Hematopoietic multipotent progenitor cell treated with erythropoietin and hydrocortisone succinate and interleukin-3 and kit ligand, for 17 days (in vitro differentiated cells): ENCODE measurements around the gene NEK10.

Experiments used
- DNase-seq: peaks from one replicate; pipeline ENCODE4 v3.0.0-alpha.2; 2015; ENCODE audit warnings: low spot score

NEK10 gene

DNA sequence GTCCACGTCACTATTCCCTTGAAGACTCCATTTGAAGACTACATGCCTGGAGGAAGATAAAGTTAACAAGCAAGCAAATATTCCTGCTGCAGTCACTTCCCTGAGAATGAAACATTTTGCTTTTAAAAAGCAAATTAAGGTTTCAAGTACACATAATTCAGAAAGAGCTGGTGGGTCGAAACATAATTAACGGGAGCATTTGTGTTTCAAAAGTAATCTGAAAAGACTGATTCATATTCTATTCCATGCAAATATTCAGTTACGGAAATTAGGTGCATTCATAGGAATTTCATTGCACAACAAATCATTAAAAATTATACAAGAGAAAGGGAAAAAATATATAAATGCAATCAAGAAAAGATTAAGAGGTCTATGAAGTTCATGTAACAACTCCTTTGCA, 260.9 kb downstream of the NEK10 start:
- no peak for DNase-seq

DNA sequence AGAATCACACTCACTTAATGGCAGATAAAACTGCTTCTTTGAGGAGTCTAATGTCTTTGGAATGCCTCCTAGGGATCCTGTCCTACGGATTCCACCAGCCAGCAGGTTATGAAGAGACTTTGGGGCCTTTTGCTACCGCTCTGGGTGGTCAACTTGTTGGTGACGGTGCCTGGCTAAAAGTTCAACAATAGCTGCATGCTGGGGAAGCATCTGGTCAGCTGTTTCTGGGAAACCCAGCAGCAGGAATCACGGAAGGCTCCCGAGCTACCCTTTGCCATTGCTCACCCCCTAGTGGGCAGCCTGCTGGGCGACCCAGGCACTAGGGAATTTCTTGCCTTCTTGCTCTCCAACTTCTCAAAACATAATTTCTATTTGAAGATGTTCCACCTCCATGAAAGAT, 263.3 kb downstream of the NEK10 start:
- DNase-seq: no peak

GRCh38 chr3:27097182-27097581, 272.0 kb downstream of the NEK10 start:
- no peak for DNase-seq

DNA sequence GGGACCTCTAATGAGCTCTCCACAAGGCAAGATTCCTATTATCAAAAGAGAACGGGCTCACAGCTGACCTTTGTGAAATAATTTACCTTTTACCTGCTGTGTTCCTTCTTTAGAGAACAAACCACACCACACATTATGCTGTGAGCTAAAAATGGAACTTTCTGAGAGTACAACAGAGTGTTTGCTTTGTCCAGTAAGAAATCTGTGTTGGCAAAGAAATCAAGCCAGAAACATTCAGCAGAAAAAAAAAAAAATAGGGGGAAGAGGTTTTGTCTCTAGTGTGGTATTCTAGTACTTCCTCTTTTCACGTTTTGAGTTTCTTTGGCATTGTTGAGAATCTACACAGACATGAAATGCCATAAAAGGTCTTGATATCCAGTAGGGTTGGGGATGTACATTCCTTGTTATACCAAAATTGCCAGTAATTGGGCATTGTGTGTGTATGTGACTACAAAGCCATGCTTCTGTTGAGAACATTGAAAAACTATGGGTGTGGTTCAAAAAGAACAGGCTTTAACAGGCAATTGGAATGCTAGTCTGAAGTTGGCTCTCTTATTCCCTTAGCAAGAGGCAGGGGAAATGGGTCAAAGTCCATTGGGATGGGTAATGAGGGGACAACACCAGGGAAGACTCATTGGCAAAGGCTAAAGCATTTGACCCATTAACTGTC, 273.5 kb downstream of the NEK10 start:
- no peak for DNase-seq

DNA sequence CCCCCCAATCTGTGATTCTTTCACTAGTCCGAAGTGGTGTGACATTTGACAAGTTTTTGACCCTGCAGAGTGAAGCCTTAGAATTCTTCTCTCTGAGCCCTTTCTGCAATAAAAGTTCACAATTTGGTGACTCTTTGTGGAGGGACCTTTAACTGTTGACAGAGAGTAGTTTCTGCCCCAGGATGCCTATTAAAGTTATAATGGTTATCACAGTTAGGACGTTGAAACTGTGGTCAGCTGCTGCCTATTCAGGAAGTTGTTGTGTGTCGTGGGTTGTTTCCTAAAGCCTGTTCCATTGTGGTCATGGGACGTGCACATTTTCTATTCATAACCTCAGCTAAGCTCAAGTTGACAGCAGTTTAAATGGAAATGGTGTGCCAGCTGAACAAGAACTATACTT, 274.5 kb downstream of the NEK10 start:
- DNase-seq: no peak

DNA sequence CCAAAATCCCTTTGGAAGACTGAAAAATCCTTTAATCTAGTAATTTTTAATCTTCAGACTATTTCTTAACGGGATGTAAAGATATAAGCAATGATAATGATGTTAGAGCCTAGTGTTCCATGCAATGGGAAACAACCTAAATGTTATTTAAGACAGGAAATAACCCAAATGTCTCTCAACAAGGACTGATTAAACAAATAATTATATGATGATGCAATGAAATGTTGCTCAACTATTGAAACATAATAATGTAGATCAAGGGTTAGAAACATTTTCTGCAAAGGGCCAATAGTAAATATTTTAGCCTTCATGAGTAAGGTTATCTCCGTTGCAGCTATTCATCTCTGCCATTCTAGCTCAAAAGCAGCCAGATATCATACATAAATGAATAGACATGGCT, 275.4 kb downstream of the NEK10 start:
- DNase-seq: no peak

DNA sequence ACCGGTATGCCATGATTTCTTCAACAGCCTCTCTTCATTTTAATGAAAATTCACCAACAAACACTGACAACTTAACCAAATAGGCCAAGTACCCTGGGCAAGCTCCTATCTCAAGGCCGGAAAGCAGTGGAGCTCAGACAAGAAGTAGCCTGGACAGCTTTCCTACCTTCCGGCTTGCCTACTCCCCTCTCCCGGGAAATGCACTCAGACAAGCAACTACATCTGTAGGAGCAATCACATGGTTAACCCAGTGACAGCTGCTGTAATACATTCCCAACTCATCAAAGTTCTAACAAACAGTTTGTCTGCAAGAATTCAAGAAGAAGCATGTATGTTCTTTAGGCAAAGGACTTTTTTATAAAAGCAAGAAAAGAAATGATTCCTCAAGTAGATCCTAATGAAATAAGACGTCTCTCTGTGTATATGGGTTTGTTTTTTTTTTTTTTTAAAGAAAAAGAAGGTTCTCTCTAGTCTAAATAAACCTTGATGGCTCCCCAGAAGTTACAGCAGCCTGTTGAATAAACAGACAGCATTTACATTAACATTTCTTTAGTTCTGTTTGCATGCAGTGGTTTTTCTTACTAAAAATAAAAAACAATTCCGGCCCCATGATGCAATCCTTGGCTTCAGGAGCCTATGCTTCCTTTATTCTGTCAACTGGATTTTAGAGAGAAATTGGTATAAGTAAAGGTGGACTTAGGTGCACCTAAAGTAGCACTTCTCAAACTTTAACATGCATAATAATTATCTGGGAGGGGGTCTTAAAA, 278.7 kb downstream of the NEK10 start:
- no peak for DNase-seq

DNA sequence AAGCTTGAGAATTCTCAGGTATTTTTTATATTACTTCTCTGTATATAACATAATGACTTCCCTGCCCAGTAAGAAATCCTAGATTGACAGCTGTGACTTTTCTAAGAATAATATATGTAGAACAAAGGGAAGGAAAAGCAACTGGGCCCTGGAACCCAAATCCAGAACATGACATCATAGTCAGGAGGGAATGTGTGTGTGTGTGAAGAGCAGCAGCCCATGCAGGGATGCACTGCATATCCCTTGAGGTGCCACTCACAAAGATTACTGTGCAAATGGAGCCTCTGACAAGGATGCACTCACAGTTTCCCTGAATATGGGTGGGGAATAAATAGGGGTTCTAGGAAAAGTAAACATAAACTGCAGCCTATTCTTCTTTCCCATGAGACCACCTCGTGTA, 279.5 kb downstream of the NEK10 start:
- no peak for DNase-seq

DNA sequence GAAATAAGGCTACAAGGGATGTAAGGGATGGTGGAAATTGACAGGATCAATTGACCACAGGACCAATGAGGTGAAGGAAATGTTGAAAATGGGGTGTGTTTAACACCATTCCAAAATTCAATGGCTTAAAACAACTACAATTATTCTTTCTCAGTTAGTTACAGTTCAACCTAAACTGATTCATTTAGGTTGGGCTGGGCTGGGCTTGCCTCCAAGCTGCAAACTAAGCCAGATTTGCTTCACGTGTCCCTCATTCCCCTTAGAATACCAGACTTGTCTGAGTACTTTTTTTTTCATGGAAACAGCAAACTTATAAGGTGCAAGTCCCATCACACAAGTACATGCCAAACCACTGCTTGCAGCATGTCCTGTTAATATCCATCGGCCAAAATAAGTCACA, 280.1 kb downstream of the NEK10 start:
- no peak for DNase-seq

GRCh38 chr3:27085829-27086730, 283.1 kb downstream of the NEK10 start:
- no peak for DNase-seq

DNA sequence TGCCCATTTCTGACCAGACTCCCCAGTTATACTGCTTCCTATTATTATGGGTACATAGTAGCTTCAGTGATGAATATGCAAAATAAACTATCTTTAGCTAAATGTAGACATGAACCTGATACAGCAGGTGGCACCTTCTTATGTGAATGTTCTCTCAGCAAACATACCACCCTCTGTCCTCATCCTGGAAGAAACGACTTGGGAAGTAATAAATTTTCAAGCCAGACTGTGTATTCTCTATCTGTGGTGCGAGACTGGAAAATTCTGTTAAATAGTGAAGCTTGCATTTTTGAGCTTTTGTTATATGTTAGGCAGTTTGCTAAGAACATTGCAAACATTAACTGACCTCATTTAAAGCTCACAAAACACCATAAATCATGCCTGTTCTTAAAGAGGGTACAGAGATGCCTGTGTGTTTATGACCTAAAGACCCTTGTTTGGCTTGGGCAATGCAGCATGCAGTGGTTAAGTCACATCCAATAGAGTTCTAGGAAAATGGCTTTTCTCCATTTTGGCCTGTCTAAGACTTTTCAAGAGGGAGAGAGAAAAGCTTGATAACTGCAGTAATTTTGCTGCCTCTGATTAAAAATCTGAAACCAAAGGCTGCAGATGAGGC, 287.1 kb downstream of the NEK10 start:
- no peak for DNase-seq

DNA sequence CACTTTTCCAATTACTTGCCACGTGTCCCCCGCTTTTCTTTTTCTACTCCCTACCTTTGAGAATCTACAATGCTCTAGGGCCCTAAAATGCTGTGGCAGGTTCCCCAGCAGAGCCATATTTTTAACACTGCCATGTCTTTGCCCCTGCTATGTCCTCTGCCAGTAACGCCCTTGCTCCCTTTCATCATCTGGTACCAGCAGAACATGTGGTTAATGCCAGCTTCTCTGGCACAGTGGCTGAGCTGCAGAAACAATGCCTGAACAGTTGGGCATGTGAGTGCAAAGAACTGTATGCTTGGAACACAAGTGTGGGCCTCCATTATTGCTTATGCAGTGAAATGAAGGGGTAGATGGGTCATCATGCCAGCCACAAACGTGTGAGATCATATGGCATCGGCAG, 287.6 kb downstream of the NEK10 start:
- DNase-seq: no peak

GRCh38 chr3:27080258-27080525, 289.0 kb downstream of the NEK10 start:
- no peak for DNase-seq

- no peak for DNase-seq
Measured at GRCh38 chr3:27079427-27080257, 289.5 kb downstream of the NEK10 start.

DNA sequence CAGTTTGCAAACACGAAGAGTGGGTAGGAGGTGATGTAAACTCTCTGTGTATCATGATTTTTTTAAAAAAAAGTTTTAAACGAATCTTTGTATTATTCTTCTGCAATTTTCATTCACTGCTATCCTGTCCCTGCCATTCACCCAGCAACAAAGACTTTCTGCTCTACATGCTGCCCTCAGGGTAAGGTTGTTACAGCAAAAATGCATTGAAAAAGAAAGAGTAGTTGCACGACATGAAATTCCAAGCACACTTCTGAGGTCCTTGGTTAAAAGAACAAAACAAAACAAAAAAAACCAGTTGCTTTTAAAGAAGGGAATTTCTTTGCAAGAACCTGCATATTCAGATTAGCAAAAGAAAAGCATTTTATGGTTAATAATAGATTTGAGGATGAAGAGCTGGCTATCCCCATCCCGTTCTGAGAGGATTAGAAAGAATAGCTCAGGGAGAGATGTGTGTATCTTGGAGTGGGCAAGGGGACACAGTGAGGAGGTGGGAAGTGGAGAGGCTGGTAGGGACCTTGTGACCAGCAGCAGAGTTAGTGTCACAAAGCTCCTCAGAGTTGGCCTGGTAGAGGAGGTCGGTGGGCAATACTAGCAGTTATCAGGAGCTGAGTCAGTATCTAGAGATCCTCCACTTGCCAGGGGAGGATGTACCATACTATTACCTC, 290.8 kb downstream of the NEK10 start:
- no peak for DNase-seq

GRCh38 chr3:27076815-27077630, 292.2 kb downstream of the NEK10 start:
- DNase-seq: no peak

GRCh38 chr3:27074914-27075313, 294.3 kb downstream of the NEK10 start:
- no peak for DNase-seq

DNA sequence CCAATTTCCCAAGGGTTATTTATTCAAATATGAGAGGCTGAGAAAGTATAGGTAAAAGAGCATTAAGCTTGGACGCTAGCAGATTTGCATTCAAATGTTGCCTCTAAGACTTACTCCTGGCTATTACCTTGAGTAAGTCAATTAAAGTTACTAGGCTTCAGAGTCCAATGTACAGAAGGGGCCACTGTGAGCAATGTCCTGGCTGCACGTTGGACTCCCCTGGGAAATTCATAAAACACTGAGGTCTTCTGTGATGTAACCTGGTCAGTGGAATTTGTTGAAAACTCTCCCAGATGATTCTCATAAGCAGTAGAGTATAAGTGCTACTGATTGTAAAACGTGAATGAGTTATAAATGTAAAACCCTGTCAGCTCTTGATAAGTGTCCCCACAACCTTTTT, 295.3 kb downstream of the NEK10 start:
- DNase-seq: no peak

GRCh38 chr3:27072810-27073651, 296.2 kb downstream of the NEK10 start:
- DNase-seq: no peak
